HepG2 (cell line): ENCODE results near the gene ANKMY2. TPM values are rescaled to one million over a fixed set of nuclear protein-coding genes. Genes with fewer than 3 reads are reported as not detected.

Source experiments
- ARNT2 ChIP-seq: sonication (generic); formaldehyde crosslinking; IDR thresholded peaks from 2 replicates; pipeline ENCODE4 v1.8.0; 2022; ENCODE audit warnings: mild to moderate bottlenecking, low read depth, missing genetic modification reagents, moderate library complexity
- FOXC1 ChIP-seq: sonication (generic); formaldehyde crosslinking; IDR thresholded peaks from 2 replicates; pipeline ENCODE4 v1.8.0; 2022; ENCODE audit warnings: mild to moderate bottlenecking, missing genetic modification reagents, borderline replicate concordance
- GLI4 ChIP-seq: sonication (generic); formaldehyde crosslinking; IDR thresholded peaks from 2 replicates; pipeline ENCODE4 v1.5.1; 2020; ENCODE audit warnings: missing genetic modification reagents, mild to moderate bottlenecking, moderate library complexity, borderline replicate concordance
- IKZF5 ChIP-seq: IDR thresholded peaks from 2 replicates; pipeline ENCODE4 v1.6.1; 2018; ENCODE audit warnings: missing genetic modification reagents, mild to moderate bottlenecking, missing compliant biosample characterization
- ISL2 ChIP-seq: sonication (generic); formaldehyde crosslinking; IDR thresholded peaks from 2 replicates; pipeline ENCODE4 v1.5.0; 2020; ENCODE audit warnings: missing genetic modification reagents
- MXD1 ChIP-seq: sonication (generic); formaldehyde crosslinking; IDR thresholded peaks from 2 replicates; pipeline ENCODE4 v1.4.0; 2020; ENCODE audit warnings: mild to moderate bottlenecking, missing genetic modification reagents
- NCOA5 ChIP-seq: sonication (generic); formaldehyde crosslinking; IDR thresholded peaks from 2 replicates; pipeline ENCODE4 v1.4.0; 2020; ENCODE audit warnings: missing genetic modification reagents
- NR2F1 ChIP-seq, 2 experiments: fragments of 450-650 bp in 1 of 2; formaldehyde crosslinking in 1 of 2; IDR thresholded peaks; 2 replicates each; pipeline versions ENCODE4 v1.5.0 to v1.6.1; 2016 to 2020; ENCODE audit warnings: mild to moderate bottlenecking in 1 of 2, missing compliant biosample characterization in 1 of 2, missing genetic modification reagents in 1 of 2, moderate library complexity in 1 of 2
- PATZ1 ChIP-seq: sonication (generic); formaldehyde crosslinking; IDR thresholded peaks from 2 replicates; pipeline ENCODE4 v1.4.0; 2020; ENCODE audit warnings: missing genetic modification reagents
- POLR2A ChIP-seq, 2 experiments: IDR thresholded peaks; 2 replicates each; pipeline ENCODE4 v1.6.1; 2011; ENCODE audit warnings: low read depth in 2 of 2, low read length in 2 of 2, mild to moderate bottlenecking in 1 of 2, moderate library complexity in 1 of 2; ENCODE audit not compliant: insufficient read depth in 1 of 2
- RXRB ChIP-seq: IDR thresholded peaks from 2 replicates; pipeline ENCODE4 v1.6.1; 2016; ENCODE audit warnings: borderline replicate concordance, missing genetic modification reagents, missing compliant biosample characterization
- TMF1 ChIP-seq: sonication (generic); formaldehyde crosslinking; IDR thresholded peaks from 2 replicates; pipeline ENCODE4 v1.8.1; 2022; ENCODE audit warnings: low read depth, missing genetic modification reagents
- ZBTB34 ChIP-seq: sonication (generic); formaldehyde crosslinking; IDR thresholded peaks from 2 replicates; pipeline ENCODE4 v1.8.0; 2022; ENCODE audit warnings: mild to moderate bottlenecking, missing genetic modification reagents
- ZFX ChIP-seq: sonication (generic); formaldehyde crosslinking; IDR thresholded peaks from 2 replicates; pipeline ENCODE4 v1.4.0; 2020; ENCODE audit warnings: mild to moderate bottlenecking, low read depth, missing genetic modification reagents, moderate library complexity
- ZNF292 ChIP-seq: sonication (generic); formaldehyde crosslinking; IDR thresholded peaks from 2 replicates; pipeline ENCODE4 v1.8.1; 2022; ENCODE audit warnings: mild to moderate bottlenecking, low read depth, missing genetic modification reagents, borderline replicate concordance
- ZNF503 ChIP-seq: sonication (generic); formaldehyde crosslinking; IDR thresholded peaks from 2 replicates; pipeline ENCODE4 v1.4.0; 2020; ENCODE audit warnings: missing genetic modification reagents
- ZNF546 ChIP-seq: sonication (generic); formaldehyde crosslinking; conservative IDR thresholded peaks from 2 replicates; pipeline ENCODE4 v1.8.1; 2023; ENCODE audit warnings: mild to moderate bottlenecking, missing genetic modification reagents
- ZNF788 ChIP-seq: sonication (generic); formaldehyde crosslinking; IDR thresholded peaks from 2 replicates; pipeline ENCODE4 v1.5.0; 2020; ENCODE audit warnings: mild to moderate bottlenecking, missing genetic modification reagents, borderline replicate concordance
- ZSCAN12 ChIP-seq: sonication (generic); formaldehyde crosslinking; IDR thresholded peaks from 2 replicates; pipeline ENCODE4 v1.9.0; 2021; ENCODE audit warnings: mild to moderate bottlenecking, missing genetic modification reagents
- polyA plus RNA-seq, 8 experiments: library from polyadenylated mRNA; depleted of rRNA in 3 of 8; stranded (reverse) in 7 of 8; unstranded in 1 of 8; fragments of >200 nt; fragmentation: Illumina TruSeq in 4 of 8; extraction: Trizol in 4 of 8; gene quantifications; 2 replicates each; pipeline versions ENCODE4 v1.2.1 to v1.2.3, GENCODE V29; 2011 to 2016; ENCODE audit warnings: low read depth in 4 of 8, missing spikeins in 1 of 8, mixed read lengths in 1 of 8; ENCODE audit not compliant: insufficient read depth in 1 of 8
- total RNA-seq, 5 experiments: library from RNA; depleted of rRNA; stranded (reverse); fragments of >200 nt; fragmentation: Illumina TruSeq; extraction: Trizol; gene quantifications; 2 replicates each; pipeline ENCODE4 v1.2.3, GENCODE V29; 2016; ENCODE audit warnings: low read depth in 1 of 5

Gene ANKMY2
- total and polyA plus RNA-seq, 2 of the 13 experiments (the other 11 are each of a cell fraction or from before 2014, with no cell fraction given) = 12.2 to 21.6 TPM

- TF ChIP-seq TMF1 (CRISPR knock-in tag) (0 out of 2 replicates have a peak, but pooled peaks have one; percentile 34), ARNT2 (no peak), ZFX (peak; percentile 75), MXD1 (CRISPR knock-in tag) (peak; percentile 66; the same call in 1 of the 2 replicates), ZNF503 (CRISPR knock-in tag) (0 out of 2 replicates have a peak, but pooled peaks have one; percentile 24), ZNF788 (CRISPR knock-in tag) (0 out of 2 replicates have a peak, but pooled peaks have one; percentile 9), NR2F1 (CRISPR knock-in tag; IDR thresholded peaks at IDR 0.05) (peak in 1 of 2 experiments; percentile 79; a peak in 1 of 4 replicates), ZNF546 (no peak), NCOA5 (CRISPR knock-in tag) (no peak), ISL2 (CRISPR knock-in tag) (peak; percentile 60; the same call in 1 of the 2 replicates), POLR2A (IDR thresholded peaks at IDR 0.05; ENCODE audit: insufficient read depth in 1 of 2, low read depth in 2 of 2, low read length in 2 of 2) (peak in 1 of 2 experiments; percentile 53; a peak in 1 of 4 replicates), RXRB (no peak), PATZ1 (CRISPR knock-in tag) (0 out of 2 replicates have a peak, but pooled peaks have one; percentile 23), ZBTB34 (CRISPR knock-in tag) (no peak), ZSCAN12 (CRISPR knock-in tag) (no peak), ZNF292 (0 out of 2 replicates have a peak, but pooled peaks have one; percentile 30), IKZF5 (CRISPR knock-in tag) (no peak), FOXC1 (CRISPR knock-in tag) (no peak), GLI4 (CRISPR knock-in tag) (0 out of 2 replicates have a peak, but pooled peaks have one; percentile 15)
Measured at GRCh38 chr7:16644636-16645592, 640 bp downstream of the ANKMY2 start (continued).
